Esophagus squamous epithelium (tissue), 5 donors: ENCODE data around the gene CYP39A1. TPM values are rescaled to one million over a fixed set of nuclear protein-coding genes. Genes with fewer than 3 reads are reported as not detected.

Experiments
- DNase-seq: peaks from one replicate; lab custom pipeline; 2025; lab: John Stamatoyannopoulos, UW
- H3K27ac ChIP-seq, 4 donors: fragments of 200-600 bp; sonication (generic); one replicate each; pipeline ENCODE4 v1.5.1; 2016 to 2019; ENCODE audit warnings: mild to moderate bottlenecking in 1 of 4
- H3K27me3 ChIP-seq, 4 donors: fragments of 200-600 bp; sonication (generic); 1 replicate in 3 of 4; 2 replicates in 1 of 4; pipeline versions ENCODE4 v1.5.1 to v1.6.0; 2017 to 2021; ENCODE audit warnings: antibody characterized with exemption in 1 of 4
- H3K36me3 ChIP-seq, 3 donors: fragments of 200-600 bp; sonication (generic); one replicate each; pipeline ENCODE4 v1.5.1; 2016 to 2019
- H3K4me1 ChIP-seq, 3 donors: fragments of 200-600 bp; sonication (generic); one replicate each; pipeline ENCODE4 v1.5.1; 2017 to 2019
- H3K4me3 ChIP-seq, 4 donors: fragments of 200-600 bp; sonication (generic); 1 replicate in 3 of 4; 2 replicates in 1 of 4; pipeline ENCODE4 v1.5.1; 2016 to 2019; ENCODE audit warnings: mild to moderate bottlenecking in 2 of 4, moderate library complexity in 1 of 4
- H3K9me3 ChIP-seq, 3 donors: fragments of 200-600 bp; sonication (generic); one replicate each; pipeline ENCODE4 v1.5.1; 2016 to 2019
- POLR2A ChIP-seq, 4 donors: fragments of 450-650 bp; IDR thresholded peaks; one replicate each; pipeline ENCODE4 v1.6.1; 2017; ENCODE audit warnings: antibody characterized with exemption in 4 of 4, mild to moderate bottlenecking in 4 of 4, moderate library complexity in 3 of 4
- WGBS, 2 donors: methylation state at CpG; one replicate each; pipeline ENCODE4 v1.1.5; 2018; 5-methylcytosine and 5-hydroxymethylcytosine counted together
- intact Hi-C: fragments of 100-400 bp; cut with DNase I; formaldehyde crosslinking; loops from one replicate; pipeline ENCODE4 v1.15.0; 2022
- total RNA-seq, 4 donors: library from RNA; depleted of rRNA; stranded (reverse); fragments of >200 nt; gene quantifications; one replicate each; pipeline ENCODE4 v1.1.0, GENCODE V29; 2016
- TF ChIP-seq, protein P1 (sequence below), 6 experiments: fragments of 450-650 bp in 4 of 6; fragments of 200-600 bp in 2 of 6; sonication (generic) in 2 of 6; IDR thresholded peaks; one replicate each; pipeline ENCODE4 v1.5.1; 2016 to 2019; ENCODE audit warnings: antibody characterized with exemption in 6 of 6, mild to moderate bottlenecking in 4 of 6, moderate library complexity in 4 of 6
- donor health status: DM: yes; HTN: yes; CAD: no.

The CYP39A1 gene
- total RNA-seq, 4 donors from 2014 or later = 2.8 to 9.2 (median 5.1) TPM

- H3K4me3 ChIP-seq = no peak overlapping the region
- H3K27me3 ChIP-seq = no peaks in the 10 kb centered on the region
- peaks cover 0 to 31% (median 0%) of the 10 kb centered on the region in 3 donors for H3K4me1 ChIP-seq
- intact Hi-C loops = no loop called here
- no peak for DNase-seq
- no peak overlapping the region for H3K27ac ChIP-seq
- TF ChIP-seq, protein P1, sequence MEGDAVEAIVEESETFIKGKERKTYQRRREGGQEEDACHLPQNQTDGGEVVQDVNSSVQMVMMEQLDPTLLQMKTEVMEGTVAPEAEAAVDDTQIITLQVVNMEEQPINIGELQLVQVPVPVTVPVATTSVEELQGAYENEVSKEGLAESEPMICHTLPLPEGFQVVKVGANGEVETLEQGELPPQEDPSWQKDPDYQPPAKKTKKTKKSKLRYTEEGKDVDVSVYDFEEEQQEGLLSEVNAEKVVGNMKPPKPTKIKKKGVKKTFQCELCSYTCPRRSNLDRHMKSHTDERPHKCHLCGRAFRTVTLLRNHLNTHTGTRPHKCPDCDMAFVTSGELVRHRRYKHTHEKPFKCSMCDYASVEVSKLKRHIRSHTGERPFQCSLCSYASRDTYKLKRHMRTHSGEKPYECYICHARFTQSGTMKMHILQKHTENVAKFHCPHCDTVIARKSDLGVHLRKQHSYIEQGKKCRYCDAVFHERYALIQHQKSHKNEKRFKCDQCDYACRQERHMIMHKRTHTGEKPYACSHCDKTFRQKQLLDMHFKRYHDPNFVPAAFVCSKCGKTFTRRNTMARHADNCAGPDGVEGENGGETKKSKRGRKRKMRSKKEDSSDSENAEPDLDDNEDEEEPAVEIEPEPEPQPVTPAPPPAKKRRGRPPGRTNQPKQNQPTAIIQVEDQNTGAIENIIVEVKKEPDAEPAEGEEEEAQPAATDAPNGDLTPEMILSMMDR (IDR thresholded peaks at IDR 0.05) = no peak
- no peak for TF ChIP-seq POLR2A (IDR thresholded peaks at IDR 0.05)
- no peaks in the 10 kb centered on the region for H3K9me3 ChIP-seq
- no peaks in the 10 kb centered on the region for H3K36me3 ChIP-seq
These were observed 145.2 kb downstream of the CYP39A1 start for GRCh38 chr6:46507426-46507825.

DNA sequence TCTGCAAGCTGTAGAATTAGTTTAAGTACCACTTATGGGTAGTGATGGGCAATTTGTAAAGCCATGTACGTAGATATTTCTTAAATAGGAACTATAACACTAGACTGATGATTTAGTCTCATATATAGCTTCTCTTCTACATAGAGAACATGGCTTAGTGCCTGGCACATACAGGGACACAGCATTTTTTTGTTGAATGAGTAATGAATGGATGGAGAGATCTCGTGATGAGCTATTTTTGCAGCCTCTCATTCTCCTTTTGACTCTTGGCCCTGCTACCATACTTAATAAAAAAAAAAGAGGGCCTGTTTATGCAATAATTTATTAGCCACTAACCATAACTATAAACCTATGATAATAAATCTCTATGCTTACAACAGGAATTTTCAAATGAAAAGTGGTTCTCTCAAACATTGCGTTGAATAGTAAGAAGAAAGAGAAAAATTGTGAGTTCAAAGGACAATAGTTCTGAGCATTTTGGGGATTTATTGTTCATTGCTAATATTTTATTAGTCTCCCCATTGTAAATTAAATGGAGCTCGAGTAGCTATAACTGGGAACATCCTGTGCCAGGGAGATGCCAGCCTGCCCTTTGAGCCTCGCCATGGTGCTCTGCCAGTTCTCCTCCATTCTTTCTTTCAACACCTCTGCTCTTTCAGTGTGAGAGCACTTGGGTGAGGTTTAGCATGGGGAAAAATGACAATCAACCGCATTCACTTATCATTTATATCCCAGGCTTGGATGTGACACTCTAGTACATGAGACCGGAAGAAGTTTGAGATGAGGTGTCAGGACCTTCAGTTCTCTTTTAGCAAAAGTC, 146.7 kb downstream of the CYP39A1 start:
- peaks cover 0 to 21% (median 0%) of the 10 kb centered on the region in 3 donors for H3K4me1 ChIP-seq
- no peaks in the 10 kb centered on the region for H3K9me3 ChIP-seq
- no peaks in the 10 kb centered on the region for H3K36me3 ChIP-seq
- H3K4me3 ChIP-seq = no peak overlapping the region
- TF ChIP-seq, protein P1 (IDR thresholded peaks at IDR 0.05) = no peak
- TF ChIP-seq POLR2A (IDR thresholded peaks at IDR 0.05) = no peak
- DNase-seq = no peak
- no peaks in the 10 kb centered on the region for H3K27me3 ChIP-seq
- intact Hi-C loops = no loop called here
- 73% methylated on average over 7 of the region's 7 CpGs for WGBS, 2 donors
- peak overlapping the region in 2 of 4 donors; percentile 6 to 47 for H3K27ac ChIP-seq

DNA sequence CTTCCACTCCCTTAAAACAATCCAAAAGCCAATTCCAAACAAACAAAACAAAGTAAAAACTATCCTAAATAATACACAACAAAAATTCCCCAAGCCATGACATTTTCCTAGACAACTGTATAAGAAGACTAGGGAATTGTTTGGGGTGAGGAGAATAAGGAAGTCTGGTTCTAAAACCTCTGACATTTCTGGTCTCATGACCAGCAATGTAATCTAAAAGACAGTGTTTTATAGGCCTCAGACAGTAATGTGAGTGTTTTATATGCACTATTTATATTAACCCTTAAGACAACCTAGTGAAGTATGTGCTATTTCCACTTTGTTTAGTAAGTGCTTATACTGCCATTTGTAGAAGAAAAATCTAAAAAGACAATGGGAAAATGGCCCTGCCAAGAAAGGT, 148.4 kb downstream of the CYP39A1 start:
- TF ChIP-seq POLR2A (IDR thresholded peaks at IDR 0.05) = no peak
- TF ChIP-seq, protein P1 (IDR thresholded peaks at IDR 0.05) = no peak
- no peaks in the 10 kb centered on the region for H3K9me3 ChIP-seq
- peaks cover 0 to 5% (median 0%) of the 10 kb centered on the region in 3 donors for H3K4me1 ChIP-seq
- H3K27ac ChIP-seq = peak overlapping the region in 2 of 4 donors; percentile 47 to 76
- H3K36me3 ChIP-seq = no peaks in the 10 kb centered on the region
- no peak for DNase-seq
- no peak overlapping the region for H3K4me3 ChIP-seq
- no peaks in the 10 kb centered on the region for H3K27me3 ChIP-seq
- intact Hi-C loops = no loop called here

GRCh38 chr6:46502486-46503119, 150.0 kb downstream of the CYP39A1 start:
- H3K4me1 ChIP-seq = peaks cover 0 to 5% (median 0%) of the 10 kb centered on the region in 3 donors
- H3K4me3 ChIP-seq = no peak overlapping the region
- no peaks in the 10 kb centered on the region for H3K36me3 ChIP-seq
- intact Hi-C loops = no loop called here
- H3K27ac ChIP-seq = peak overlapping the region in 3 of 4 donors; percentile 67 to 76 (median 70)
- no peak for DNase-seq
- WGBS, 2 donors = 61 to 75% methylated on average over 2 of the region's 2 CpGs
- no peak for TF ChIP-seq POLR2A (IDR thresholded peaks at IDR 0.05)
- H3K9me3 ChIP-seq = no peaks in the 10 kb centered on the region
- H3K27me3 ChIP-seq = no peaks in the 10 kb centered on the region

DNA sequence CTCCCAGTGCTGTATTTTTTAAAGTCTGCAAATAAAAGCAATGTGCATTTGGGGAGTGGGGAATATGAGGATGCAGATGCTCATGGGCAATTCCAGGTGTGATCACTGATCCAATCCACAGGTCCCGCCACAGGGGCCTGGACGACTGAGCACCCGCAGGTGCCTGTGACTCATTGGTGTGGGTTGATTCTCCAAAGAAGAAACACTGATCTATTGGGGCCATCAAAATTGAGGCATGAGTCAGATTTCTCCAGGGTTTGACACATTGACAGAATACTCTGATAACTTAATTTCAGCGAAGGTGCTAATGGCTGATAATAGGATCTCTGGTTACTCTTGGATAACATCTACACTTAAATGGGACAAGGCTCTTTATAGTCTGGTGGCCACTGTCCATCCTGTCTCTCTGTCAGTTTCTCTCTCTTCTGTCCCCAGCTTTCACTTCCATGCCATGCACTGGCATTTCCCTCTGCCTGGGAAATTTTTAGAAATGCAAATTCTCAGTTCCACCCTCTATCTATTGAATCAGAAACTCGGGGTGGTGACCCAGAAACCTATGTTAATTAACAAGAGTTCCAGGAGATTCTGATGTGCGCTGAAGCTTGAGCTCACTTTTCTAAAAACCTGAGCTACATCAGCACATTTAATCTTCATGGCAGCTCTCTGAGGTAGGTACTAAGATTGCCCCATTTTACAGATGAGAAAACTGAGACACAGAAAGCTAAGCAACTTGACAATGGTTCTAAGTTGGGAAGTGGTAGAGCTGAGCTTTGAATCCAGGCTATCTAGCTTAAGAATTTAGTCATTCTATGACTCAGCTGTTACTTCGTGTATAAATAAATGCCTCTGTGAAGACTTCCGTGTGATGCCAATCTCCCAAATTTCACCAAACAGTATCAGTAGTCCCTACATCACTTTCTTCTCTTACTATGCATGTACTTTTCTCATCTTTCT, 151.2 kb downstream of the CYP39A1 start:
- Histone ChIP-seq H3K4me3 (no peak overlapping the region), H3K4me1 (peaks cover 0 to 5% (median 0%) of the 10 kb centered on the region in 3 donors), H3K27me3 (no peaks in the 10 kb centered on the region), H3K36me3 (no peaks in the 10 kb centered on the region), H3K27ac (peak overlapping the region in 3 of 4 donors; percentile 62 to 76 (median 70)), H3K9me3 (no peaks in the 10 kb centered on the region)
- DNase-seq = no peak
- 65 to 79% methylated on average over 7 to 8 of the region's 8 CpGs for WGBS, 2 donors
- TF ChIP-seq, protein P1 (IDR thresholded peaks at IDR 0.05) = no peak
- no peak for TF ChIP-seq POLR2A (IDR thresholded peaks at IDR 0.05)
- intact Hi-C loops = no loop called here
